ENCODE measurements around the gene ANKS1B.

ANKS1B gene

GRCh38 chr12:99984271-99985128 is at the start of gene ANKS1B:
Gene ANKS1B (minus strand): TSS chr12:99984936. CDS start chr12:99984237, 699 bp downstream.
- H3K4me3 ChIP-seq (ENCODE audit: low read depth, low read length): peak within 1 kb of the TSS; percentile 60
- no peak for TF ChIP-seq CTCF (conservative IDR thresholded peaks at IDR 0.05; ENCODE audit: low read depth, low read length)
- peak; percentile 32 for DNase-seq (ENCODE audit: low read depth)

- DNase-seq (ENCODE audit: low read depth): no peak
- no peak for TF ChIP-seq CTCF (conservative IDR thresholded peaks at IDR 0.05; ENCODE audit: low read depth, low read length)
- H3K4me3 ChIP-seq (ENCODE audit: low read depth, low read length): no peak overlapping the region
Observed at GRCh38 chr12:100031836-100032235, 47.1 kb upstream of the ANKS1B start.

DNA sequence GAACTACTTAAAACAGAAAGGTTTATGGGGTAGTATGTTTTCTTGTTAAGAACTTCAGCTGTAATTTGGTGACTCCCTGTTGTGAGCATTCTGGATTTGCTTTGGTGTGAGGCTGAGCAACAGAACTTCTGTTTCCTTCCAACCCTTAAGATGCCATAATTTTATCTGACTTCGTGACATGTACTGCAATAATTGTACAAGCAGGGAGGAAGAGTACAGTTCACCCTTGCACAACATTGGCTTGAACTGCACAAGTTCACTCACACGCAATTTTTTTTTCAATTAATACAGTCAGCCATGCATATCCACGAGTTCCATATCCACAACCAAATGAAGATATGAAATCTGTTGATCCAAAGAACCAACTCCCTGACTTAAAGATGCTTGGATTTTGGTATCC is 42.9 kb upstream of the ANKS1B start:
- no peak for TF ChIP-seq CTCF (conservative IDR thresholded peaks at IDR 0.05; ENCODE audit: low read depth, low read length)
- no peak overlapping the region for H3K4me3 ChIP-seq (ENCODE audit: low read depth, low read length)
- DNase-seq (ENCODE audit: low read depth): no peak

- TF ChIP-seq CTCF (conservative IDR thresholded peaks at IDR 0.05; ENCODE audit: low read depth, low read length): no peak
- H3K4me3 ChIP-seq (ENCODE audit: low read depth, low read length): no peak overlapping the region
- peak; percentile 16 for DNase-seq (ENCODE audit: low read depth)
Observed at GRCh38 chr12:100026241-100026640, 41.5 kb upstream of the ANKS1B start.

- no peak overlapping the region for H3K4me3 ChIP-seq (ENCODE audit: low read depth, low read length)
- TF ChIP-seq CTCF (conservative IDR thresholded peaks at IDR 0.05; ENCODE audit: low read depth, low read length): no peak
- DNase-seq (ENCODE audit: low read depth): peak; percentile 30
Observed at GRCh38 chr12:100024974-100025555, 40.3 kb upstream of the ANKS1B start.

DNA sequence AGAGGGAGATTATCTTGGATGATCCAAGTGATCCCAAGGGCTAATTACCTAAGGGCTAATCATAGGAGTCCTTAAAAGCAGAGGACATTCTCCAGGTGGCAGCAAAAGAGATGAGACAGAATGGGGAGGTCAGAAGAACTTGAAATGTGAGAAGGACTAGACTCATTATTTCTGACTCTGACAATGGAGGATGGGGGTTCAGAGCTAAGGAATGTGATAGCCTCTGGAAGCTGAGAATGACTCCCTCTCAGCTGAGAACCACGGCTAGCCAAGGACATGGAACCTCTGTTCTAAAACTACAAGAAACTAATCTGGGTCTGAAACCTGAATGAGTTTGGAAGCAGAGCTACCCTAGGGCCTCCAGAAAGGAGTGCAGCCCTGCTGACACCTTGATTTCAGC is 35.6 kb upstream of the ANKS1B start:
- no peak overlapping the region for H3K4me3 ChIP-seq (ENCODE audit: low read depth, low read length)
- peak; percentile 10 for DNase-seq (ENCODE audit: low read depth)
- no peak for TF ChIP-seq CTCF (conservative IDR thresholded peaks at IDR 0.05; ENCODE audit: low read depth, low read length)

Data from choroid plexus epithelial cell (primary cell).